ENCODE results near the gene ZMIZ1.

Gene ZMIZ1

DNA sequence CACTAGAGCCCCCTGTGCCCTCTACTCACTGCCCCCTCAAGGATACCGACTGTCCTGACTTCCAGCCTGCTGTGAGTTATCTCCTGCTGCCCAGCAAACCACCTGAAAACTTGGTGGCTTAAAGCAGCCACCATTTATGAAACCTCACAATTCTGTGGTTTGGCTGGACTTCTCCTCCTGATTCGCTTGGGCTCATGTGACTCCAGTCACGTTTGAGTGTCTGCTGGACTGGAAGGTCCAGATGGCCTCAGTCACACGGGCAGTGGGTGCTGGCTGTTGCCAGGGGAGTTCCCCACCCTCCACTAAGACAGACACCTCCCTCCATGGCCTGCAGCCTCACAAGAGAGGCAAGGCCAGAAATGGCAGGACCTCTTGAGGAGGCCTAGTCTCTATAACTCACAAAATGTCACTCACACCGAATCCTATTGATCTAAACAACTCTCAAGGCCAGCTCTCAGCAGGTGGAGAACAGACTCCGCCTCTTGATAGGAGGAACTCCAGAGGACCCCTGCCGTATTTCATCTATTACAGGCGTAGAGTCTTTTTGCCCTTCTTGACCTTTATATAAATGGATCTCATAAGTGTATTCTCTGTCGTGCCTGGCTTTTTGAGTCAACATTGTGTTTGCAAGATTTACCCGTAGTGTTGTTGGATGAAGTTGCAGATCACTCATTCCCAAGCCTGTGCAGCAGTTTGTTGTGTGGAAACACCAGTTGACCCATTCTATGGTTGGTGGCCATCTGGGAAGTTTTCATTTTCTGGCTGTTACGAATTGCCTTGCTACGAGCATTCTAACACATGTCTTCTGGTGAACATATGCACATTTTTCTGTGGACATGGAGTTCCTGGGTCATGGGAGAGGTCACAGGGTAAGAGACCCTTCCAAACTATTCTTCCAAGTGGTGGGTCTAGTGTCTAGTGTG, 48.3 kb downstream of the ZMIZ1 start:
- peak; percentile 42 for DNase-seq (ENCODE audit: low spot score)

DNA sequence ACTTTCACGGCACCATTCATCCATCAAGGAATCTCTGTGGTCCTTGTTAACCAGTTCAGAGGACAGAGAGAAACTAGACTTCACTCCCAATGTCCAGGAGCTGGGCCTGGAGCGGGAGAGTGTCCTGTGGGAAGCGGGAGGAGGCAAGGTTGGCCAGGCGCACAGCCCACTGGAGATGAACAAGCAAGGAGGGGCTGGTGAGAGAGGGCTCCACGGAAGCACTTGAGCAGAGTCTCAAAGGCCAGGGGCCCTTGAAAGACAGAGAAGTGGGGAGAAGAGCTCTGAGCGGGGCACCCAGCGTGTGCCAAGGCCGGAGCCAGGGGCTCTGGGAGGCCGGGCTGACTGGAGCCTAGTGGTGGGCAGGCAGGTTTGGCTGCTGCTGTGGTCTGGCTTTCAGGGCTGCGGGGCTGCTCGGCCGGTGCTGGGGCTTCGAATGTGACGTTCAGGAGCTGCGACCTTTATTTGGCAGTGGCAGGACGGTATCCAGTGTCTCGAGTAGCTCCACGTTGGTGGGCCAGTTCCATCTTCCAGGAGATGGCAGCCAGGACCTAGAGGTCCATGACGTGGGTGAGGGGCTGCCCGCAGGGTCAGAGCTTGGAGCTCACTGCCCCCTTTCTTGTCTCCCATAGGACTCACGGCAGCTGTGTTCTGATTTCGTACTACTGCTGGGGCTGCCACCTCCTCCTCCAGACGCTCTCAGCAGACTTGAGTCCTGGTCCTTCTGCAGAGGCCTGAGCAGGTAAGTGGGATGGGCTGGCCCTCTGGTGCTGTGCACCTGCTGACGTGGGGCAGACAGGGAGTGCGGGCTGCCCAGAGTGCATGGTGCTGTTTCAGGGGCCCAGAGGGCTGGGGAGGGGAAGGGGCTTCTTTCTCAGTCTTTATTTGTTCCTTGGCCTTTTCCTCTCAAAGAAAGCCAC, 49.8 kb downstream of the ZMIZ1 start:
- DNase-seq (ENCODE audit: low spot score) = no peak

DNA sequence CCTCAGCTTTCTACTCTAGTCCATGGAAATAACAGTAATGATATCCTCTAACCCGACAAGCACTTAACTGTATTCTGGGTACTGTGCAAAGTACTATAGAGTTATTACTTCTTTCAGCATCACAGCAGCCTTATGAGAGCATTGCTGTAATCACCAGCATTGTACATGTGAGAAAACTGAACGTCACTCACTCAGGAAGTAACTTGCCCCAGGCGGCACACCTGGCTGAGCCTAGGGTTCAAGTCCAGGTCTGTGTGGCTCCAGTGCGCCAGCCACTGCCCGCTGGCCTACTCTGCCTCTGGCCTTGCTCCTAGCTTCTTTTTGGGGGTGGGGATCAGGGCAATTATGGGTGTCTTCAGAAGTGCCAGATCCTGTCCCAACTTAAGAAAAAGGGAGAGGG, 50.5 kb downstream of the ZMIZ1 start:
- DNase-seq (ENCODE audit: low spot score) = no peak

DNA sequence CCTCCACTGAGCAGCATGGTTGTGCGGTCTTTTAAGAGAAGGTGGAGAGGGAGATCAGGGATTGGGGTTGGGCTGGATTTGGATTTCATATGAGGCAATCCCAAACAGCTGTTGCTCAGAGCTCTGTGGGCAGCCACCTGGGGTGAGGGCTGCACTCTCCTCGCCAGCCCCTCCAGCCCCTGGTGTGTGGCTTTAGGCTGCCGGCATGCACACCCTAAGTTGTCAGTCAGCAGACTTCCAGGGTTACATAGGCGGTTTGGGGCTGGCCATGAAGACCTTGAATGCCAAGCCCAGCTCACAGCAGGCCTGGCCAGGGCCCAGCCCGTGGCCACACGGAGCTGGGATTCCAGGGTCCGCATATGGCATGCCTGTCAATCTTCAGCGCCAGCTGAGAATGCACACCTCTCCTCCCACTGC, 54.8 kb downstream of the ZMIZ1 start:
- no peak for DNase-seq (ENCODE audit: low spot score)

DNA sequence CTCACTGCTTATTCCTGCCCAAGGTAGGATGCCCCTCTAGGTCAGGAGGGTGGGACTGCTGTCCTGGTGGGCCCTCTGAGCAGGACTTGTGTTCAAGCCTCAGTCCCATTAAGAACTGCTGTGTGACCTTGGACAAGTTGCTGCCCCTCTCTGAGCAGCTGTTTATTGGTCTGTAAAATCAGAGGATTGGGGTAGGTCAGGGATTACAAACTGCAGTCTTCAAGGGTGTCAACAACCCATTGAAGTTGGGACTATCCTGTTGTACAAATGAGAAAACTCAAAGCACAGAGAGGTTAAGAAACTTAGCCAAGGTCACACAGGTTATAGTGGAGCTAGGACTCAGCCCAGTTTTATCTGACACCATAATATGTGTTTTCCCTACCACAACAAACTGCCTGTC, 55.3 kb downstream of the ZMIZ1 start:
- DNase-seq (ENCODE audit: low spot score) = no peak

DNA sequence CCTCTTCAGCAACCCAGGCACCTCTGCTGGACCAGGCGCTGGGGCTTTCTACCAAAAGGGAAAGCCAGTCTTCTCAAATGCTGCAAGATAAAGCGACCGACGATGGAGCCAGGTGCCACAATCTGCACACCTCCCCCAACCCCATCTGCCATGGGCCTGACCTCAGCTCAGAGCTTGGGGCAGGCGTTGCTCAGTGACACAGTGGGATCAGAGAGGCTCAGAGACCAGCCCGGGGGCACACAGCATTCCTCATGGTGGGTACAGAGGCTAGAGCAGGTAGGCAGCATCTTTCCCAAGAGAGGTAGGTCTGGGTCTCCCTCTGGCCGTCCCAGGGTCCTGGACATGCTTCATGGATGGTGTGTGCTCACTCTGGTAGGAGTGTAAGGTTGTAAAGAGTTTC, 56.3 kb downstream of the ZMIZ1 start:
- no peak for DNase-seq (ENCODE audit: low spot score)

DNA sequence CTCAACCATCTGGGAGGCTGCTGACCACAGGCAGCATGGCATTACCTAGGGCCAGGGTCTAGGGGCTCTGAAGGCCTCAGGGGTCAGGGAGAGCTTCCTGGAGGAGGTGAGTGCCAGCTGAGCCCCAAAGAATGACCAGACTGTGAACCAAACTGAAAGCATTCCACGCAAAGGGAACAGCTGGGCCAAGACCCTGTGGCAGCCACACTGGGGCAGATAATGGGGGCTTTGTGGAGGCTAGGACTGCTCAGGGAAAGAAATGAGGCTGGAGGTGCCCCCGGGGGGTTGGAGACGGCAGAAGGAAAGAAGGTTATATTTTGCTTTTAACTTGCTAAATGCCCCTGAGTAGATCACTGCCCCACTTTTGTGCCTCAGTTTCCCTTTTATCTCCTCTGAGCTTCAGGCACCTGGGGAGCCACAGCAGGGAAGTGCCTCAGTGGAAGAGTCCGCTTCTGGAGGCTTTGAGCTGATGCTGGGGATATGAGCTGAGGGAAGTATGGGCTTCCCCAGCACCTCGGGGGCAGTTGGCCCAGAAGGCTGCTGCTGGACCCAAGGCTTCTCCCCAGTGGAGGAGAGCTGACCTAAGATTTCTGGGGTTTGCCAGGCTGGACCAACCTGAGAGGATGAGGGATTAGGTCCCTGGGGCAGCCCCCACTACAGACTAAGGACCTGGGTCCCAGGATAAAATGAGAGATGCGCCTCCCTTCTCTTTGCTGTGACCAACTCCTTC, 57.8 kb downstream of the ZMIZ1 start:
- no peak for DNase-seq (ENCODE audit: low spot score)

DNA sequence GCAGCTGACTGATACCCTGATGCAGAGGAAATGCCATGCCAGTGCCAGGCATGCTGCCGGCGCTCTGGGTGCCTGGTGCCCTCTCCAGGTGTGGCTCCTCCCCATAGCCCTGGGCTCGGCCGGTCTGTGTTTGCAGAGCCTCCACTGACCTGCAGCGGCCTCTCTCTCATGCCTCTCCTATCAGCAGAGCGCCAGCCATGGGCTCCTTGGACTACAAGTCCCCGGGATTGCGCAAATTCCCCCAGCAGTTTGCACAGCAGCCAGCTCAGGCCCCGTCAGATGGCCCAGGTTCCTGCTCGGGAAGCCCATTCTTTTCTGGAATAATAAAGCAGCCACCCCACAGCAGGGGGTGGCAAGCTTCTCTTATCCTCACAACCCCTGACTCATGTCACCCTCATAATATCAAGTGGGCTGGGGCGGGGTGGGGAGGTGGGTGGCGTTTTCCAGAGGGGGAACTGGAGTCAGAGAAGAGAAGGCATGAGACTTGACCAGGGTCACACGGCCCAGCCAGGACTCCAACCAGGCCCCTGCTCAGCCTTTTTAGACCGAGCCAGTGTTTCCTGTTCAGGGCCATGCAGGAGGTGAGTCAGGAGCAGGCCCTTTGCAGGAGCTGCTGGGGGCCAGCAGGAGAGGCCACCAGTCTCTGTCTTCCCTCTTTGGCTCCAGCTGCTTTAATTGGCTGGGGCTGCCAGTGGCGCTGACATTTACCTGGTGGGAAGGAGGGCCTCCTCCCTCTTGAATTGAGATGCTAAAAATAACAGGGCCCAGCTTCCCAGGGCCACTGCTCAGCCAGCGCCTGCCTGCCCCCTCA, 58.6 kb downstream of the ZMIZ1 start:
- no peak for DNase-seq (ENCODE audit: low spot score)

DNA sequence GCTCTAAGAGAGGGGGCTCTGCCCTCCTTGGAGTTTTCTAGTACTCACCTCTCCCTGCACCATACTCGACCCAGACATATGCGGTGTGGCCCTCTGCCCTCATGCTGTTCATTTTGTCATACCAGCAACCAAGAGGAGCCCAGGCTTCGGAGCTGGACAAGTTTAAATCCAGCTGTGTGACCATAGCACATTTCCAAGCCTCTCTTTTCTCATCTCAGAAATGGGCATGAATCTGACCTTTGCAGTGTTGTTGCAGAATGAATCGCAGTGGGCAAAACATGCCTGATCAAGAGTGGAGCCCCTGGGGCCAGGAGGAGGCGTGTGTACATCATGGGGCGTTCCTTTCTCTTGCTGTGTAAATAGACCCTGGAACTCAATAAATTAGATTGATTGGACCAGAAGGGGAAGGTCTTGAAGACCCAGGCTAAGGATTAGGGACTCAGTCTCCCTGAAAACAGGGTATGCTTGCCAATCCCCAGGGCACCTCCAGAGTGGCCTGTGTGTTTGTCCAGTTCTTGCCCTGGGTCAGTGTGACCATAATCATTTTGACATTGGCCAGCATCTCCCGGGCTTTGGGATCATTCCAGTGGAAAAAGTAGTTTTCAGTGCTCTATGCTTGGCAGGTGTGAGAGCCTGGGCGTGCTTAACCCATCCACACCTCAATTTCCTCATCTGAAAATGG, 59.6 kb downstream of the ZMIZ1 start:
- no peak for DNase-seq (ENCODE audit: low spot score)

DNA sequence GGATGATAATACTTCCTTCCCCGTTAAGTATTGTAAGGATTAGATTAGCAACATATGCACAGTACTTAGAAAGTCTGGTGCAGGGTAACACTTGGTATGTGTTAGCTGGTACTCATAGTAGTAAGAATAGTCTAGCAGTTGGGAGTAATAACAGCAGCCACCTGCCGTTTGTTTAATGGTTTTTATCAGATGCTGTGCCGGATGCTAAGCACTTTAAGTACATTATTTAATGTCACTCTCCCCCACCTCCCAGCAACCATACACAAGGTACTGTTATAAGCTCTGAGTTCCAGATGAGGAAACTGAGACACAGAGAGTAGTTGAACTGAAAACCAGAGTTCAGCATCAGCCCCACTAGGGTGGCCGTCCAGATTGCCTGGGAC, 60.1 kb downstream of the ZMIZ1 start:
- DNase-seq (ENCODE audit: low spot score) = no peak

DNA sequence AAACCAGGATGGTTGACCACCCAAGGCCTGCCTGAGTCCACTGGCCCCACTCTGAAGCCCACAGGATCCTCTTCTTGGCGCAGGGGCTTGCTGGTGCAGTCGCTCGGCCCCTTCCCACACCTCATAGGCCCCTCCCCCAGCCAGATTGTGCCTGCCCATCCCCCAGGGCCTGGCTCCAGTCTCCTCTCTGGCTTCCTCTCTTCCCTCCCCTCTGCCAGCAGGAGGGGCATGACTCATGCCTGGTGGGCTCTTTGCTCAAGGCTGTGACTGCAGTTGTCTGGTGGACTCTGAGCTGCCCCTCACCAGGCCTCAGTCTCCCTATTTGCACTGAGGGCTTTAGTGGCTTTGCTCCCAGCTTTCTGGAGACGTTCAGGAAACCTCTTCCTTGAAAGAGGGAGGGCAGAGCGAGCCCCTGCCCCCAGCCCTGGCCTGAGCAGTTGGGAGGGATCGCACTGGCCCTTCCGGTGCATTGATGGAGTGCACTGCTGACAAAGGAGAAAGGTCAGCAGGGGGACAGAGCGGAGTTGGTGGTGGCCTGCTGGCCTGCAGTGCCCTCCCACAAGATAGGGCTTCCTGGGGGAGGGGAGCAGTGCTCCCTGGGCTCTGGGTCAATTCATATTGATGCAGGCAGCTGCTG, 60.7 kb downstream of the ZMIZ1 start:
- DNase-seq (ENCODE audit: low spot score) = no peak

DNA sequence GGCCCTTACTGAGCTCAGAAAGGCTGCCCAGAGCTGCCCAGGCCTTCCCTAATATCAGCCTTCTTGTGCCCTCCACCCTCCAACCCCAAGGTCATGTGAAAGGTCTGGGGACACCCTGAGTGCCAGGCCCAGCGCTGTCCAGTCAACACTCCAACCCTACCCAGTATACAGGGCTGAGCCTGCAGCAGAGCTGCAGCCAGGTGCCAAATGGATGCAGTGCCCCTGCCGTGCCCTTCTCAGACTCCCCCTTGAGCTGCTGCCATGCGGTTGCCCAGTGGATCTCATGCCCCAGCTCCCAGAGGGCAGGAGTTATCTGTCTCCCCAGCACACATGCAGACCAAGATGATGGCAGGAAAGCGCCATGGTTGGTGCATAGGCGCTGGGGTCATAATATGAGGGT, 61.5 kb downstream of the ZMIZ1 start:
- no peak for DNase-seq (ENCODE audit: low spot score)

DNA sequence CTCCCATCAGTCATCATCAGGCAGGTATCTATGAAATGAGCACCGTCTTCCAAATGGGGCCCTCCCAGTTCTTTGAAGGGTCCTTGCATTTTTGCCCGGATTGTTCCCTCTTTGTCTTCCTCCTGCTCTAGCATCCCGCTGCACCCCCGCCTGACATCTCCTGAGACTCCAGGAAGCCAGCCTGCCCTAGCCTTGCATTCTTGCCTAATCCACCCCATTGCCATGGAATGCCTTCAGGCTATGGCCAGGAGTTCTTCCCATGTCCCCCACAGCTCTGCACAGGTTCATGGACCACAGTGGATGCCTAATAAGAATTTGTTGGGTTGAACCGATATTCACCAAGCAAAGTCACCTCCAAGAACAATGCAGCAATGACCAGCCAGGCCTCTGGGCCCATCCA, 62.1 kb downstream of the ZMIZ1 start:
- no peak for DNase-seq (ENCODE audit: low spot score)

DNA sequence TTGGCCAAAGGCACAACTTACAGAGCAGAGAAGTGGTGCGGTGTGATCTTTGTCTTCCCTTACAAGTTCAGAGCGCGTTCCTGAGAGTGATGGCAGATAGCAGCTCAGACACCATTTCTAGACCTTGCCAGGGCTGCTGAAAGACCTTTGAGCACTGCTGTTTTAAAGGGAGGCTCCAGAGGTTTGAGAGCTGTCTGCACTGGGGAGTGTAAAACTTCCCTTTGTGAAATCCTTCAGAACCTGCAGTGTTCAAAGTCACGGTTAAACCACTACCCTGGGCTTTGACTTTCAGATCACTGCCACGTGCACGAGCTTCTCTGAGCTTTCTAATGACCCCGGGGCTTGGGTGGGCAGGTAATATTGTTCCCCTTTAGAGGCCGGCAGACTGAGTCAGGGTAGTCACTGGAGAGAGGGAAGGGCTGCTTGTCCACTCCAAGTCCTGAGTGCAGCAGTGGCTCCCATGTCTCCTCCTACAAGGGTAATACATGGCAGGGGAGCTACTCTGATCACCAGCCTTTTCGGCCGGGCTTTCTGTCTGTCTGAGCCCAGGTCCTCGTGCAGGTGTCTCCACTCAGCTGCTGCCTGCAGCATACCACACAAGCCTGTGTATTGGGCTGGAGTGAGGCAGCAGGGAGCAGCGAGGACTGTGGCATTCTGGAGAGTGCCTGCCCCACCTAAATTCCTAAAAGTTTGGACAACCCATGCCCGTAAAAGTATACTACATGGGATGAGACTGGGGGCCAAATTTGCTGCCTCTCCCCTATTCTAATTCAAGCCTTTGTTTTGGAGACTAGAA, 63.3 kb downstream of the ZMIZ1 start:
- no peak for DNase-seq (ENCODE audit: low spot score)

DNA sequence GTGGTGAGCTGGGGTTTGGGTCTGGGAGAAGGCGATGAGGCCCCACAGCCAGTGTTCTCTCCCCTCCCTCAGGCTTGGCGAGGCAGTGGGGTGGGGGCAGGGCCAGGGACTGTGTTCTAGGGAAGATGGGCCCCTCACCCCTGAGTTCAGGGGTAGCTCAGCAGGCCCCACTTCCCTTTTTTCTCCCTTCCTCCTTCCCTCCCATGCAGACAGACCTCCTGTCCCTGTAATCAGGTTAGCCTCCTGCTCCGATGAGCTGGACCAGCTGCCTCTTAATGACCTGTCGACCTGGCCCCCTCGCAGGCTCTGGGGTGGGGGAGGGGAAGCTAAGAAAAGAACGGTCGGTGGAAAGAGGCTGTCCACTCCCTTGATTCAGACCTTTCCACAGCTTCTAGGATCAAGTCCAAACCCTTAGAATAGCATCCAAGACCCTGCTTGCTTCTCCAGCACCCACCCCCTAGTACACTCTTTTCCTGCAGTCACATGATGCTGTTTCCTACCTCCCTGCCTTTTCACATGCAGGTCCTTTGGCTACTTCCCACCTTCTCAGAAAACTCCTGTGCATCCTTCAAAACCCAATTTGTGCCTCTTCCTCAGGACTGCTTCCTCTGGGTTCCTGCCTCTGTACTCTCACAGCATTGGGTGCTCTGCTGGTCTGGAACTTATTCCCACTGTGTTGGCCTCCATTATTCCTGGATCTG, 64.1 kb downstream of the ZMIZ1 start:
- peak; percentile 27 for DNase-seq (ENCODE audit: low spot score)

DNA sequence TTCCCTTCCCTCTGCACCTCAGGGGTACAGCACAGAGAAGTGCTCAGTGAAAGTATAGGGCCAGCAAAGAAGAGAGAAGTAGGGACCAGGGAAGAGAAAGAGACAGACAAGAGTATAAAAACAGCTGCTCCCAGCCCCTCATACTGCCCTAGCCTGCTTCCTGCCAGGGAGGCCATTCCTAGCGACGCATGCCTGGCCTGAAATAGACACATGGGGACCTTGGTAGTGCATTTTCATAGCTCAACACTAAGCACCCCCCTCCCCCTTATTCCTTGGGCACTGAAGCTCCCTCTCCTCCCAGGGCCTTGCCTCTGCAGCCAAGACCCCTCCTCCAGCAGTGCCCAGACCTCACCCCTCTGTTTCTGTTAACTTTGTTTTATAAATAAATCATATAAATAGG, 64.7 kb downstream of the ZMIZ1 start:
- no peak for DNase-seq (ENCODE audit: low spot score)

DNA sequence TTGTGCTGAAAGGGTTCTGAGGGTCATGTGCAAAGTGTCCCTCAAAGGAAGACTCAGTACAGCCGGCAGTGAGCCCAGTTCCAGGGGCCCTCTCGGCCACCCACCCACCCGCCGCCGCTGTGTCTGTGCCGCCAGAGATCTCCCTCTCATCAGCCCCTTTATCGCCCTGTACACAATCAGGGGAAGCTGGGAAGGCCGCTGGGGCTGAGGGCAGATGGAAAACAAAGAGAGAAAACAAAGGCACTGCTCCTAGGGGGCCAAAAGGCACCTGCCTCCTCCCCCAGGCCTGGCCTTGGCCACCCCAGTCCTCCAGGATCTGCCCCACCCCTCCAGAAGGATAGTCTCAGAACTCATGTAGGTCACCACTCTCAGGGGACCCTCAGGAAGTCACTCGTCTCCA, 67.0 kb downstream of the ZMIZ1 start:
- DNase-seq (ENCODE audit: low spot score) = no peak

DNA sequence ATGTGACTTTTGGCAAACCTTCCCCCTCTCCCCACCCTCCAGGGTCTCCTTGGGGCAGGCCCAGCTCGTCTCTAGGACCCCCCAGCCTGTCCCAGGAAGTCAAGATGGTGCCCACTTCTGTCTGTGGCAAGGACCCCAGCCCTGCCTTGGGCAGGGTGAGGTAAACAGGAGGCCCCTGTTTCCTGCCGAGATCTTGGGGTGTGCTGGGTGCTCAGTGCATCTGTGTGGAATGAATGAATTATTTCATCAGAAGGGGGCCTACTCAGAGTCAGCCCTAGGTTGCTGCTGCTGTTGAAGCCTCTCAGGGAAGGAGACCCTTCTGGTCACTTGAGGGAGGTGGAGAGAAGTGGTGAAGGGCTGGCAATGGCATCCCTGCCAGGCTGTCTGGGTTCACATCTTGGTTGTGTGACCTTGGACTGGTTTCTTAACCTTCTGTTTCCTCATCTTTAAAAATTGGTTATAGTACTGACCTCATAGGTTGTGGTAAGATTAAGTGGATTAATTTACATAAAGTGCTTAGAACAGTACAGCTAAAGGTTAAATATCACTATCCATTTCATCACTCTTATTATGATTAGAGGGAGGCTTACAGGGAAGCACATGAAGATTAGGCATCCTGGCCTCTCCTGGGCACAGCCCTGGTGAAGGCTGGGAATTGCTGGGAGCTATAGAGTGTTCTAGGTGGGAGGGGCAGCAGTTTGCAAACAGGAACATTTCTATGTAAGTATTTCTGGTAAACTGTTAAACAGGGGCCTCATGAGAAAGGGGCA, 67.7 kb downstream of the ZMIZ1 start:
- DNase-seq (ENCODE audit: low spot score) = no peak
